ENCODE data around the gene TBC1D22A.

- TF ChIP-seq MAX (IDR thresholded peaks at IDR 0.05) (no peak), RAD21 (IDR thresholded peaks at IDR 0.05) (no peak), CTCF (IDR thresholded peaks at IDR 0.05; ENCODE audit: low read depth, low read length, missing input control) (no peak), YY1 (IDR thresholded peaks at IDR 0.05) (no peak), GABPA (IDR thresholded peaks at IDR 0.05 in 1 of 2, conservative IDR thresholded peaks at IDR 0.05 in 1 of 2) (no peak), TAF1 (conservative IDR thresholded peaks at IDR 0.05) (no peak), JUND (IDR thresholded peaks at IDR 0.05) (no peak), ATF3 (IDR thresholded peaks at IDR 0.05) (no peak), HNF4A (conservative IDR thresholded peaks at IDR 0.05) (no peak)
These were observed 728 bp downstream of the TBC1D22A start for GRCh38 chr22:46763051-46763705.
